Suprapubic skin (tissue), 3 donors: ENCODE data around the gene AKAP13.

Source experiments
- CTCF ChIP-seq, 2 donors: fragments of 200-600 bp in 1 of 2; fragments of 450-650 bp in 1 of 2; sonication (generic) in 1 of 2; IDR thresholded peaks; one replicate each; pipeline ENCODE4 v1.5.1; 2016 to 2019; ENCODE audit warnings: antibody characterized with exemption in 2 of 2, mild to moderate bottlenecking in 1 of 2, moderate library complexity in 1 of 2
- EP300 ChIP-seq: sonication (generic); formaldehyde crosslinking; IDR thresholded peaks from one replicate; pipeline ENCODE4 v1.6.1; 2017; ENCODE audit warnings: antibody characterized with exemption
- POLR2A ChIP-seq, 2 donors: fragments of 450-650 bp; IDR thresholded peaks; one replicate each; pipeline ENCODE4 v1.6.1; 2017; ENCODE audit warnings: antibody characterized with exemption in 2 of 2, mild to moderate bottlenecking in 2 of 2, moderate library complexity in 2 of 2

DNA sequence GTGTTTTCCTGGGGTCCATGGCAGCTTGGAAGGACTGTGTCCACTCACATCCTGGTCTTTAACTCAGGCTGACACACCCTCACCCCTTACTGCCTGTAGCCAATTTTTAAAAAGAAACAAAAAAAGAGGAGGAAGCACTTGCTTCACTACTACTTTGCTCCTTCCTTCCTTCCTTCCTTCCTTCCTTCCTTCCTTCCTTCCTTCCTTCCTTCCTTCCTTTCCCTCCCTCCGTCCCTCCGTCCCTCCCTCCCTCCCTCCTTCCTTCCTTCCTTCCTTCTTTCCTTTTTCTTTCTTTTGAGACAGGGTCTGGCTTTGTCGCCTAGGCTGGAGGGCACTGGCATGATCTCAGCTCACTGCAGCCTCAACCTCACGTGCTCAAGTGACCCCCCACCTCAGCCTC, 25.5 kb upstream of the AKAP13 start:
- no peak for TF ChIP-seq CTCF (IDR thresholded peaks at IDR 0.05)
- no peak for TF ChIP-seq POLR2A (IDR thresholded peaks at IDR 0.05)
- no peak for TF ChIP-seq EP300
